ENCODE results near the gene ZNF579. TPM values are rescaled to one million over a fixed set of nuclear protein-coding genes. Genes with fewer than 3 reads are reported as not detected.

The ZNF579 gene
- total and polyA plus RNA-seq, 10 of the 15 experiments (the other 5 are each of a cell fraction or from before 2014, with no cell fraction given): 0.11 to 11.7 (median 1.5) TPM

- TF ChIP-seq CBX5 (IDR thresholded peaks at IDR 0.05; ENCODE audit: low read depth): no peak
- no peak for TF ChIP-seq MEF2B (IDR thresholded peaks at IDR 0.05; ENCODE audit: partially characterized antibody, poor library complexity, severe bottlenecking)
- no peak for TF ChIP-seq ZSCAN29 (IDR thresholded peaks at IDR 0.05)
- TF ChIP-seq SKIL (IDR thresholded peaks at IDR 0.05; ENCODE audit: low read depth, poor library complexity, severe bottlenecking): no peak
- peak; percentile 50 for TF ChIP-seq DPF2 (IDR thresholded peaks at IDR 0.05)
- peak; percentile 63; the same call in 1 of the 2 replicates for TF ChIP-seq GATAD2B (conservative IDR thresholded peaks at IDR 0.05; ENCODE audit: low read depth)
- no peak for TF ChIP-seq CEBPB (IDR thresholded peaks at IDR 0.05; ENCODE audit: borderline replicate concordance in 1 of 2, low read depth in 2 of 2, low read length in 2 of 2)
- no peak for TF ChIP-seq USF2 (IDR thresholded peaks at IDR 0.05; ENCODE audit: borderline replicate concordance, low read depth, low read length)
- TF ChIP-seq TBL1XR1 (IDR thresholded peaks at IDR 0.05; ENCODE audit: low read depth, low read length): no peak
- no peak for TF ChIP-seq ZNF622 (IDR thresholded peaks at IDR 0.05)
- no peak for TF ChIP-seq CUX1 (IDR thresholded peaks at IDR 0.05; ENCODE audit: insufficient replicate concordance, low read depth, low read length)
- TF ChIP-seq PRDM15 (CRISPR knock-in tag; IDR thresholded peaks at IDR 0.05): no peak
- TF ChIP-seq SMARCA5 (IDR thresholded peaks at IDR 0.05): 0 out of 2 replicates have a peak, but pooled peaks have one; percentile 45
- peak; percentile 66; the same call in 1 of the 2 replicates for TF ChIP-seq RUNX3 (IDR thresholded peaks at IDR 0.05; ENCODE audit: low read length)
Measured at GRCh38 chr19:55599842-55600661, 19.4 kb upstream of the ZNF579 start, which contains the start of gene ZNF524 (continued).
